ENCODE data around the gene GPR142. TPM values are rescaled to one million over a fixed set of nuclear protein-coding genes. Genes with fewer than 3 reads are reported as not detected.
A peak's percentile ranks its signal among the peaks of the same experiment; 100 is the strongest.

The GPR142 gene
- total RNA-seq, 4 donors from 2014 or later: 0.67 TPM; not detected in 3

- H3K36me3 ChIP-seq: no peaks in the 10 kb centered on the region
- H3K27me3 ChIP-seq: no peaks in the 10 kb centered on the region
- H3K9me3 ChIP-seq: no peaks in the 10 kb centered on the region
- no peak overlapping the region for H3K4me3 ChIP-seq (replicated peaks in 1 of 3)
- H3K27ac ChIP-seq: no peak overlapping the region
- DNase-seq: no peak
- H3K4me1 ChIP-seq: peaks cover 4% of the 10 kb centered on the region in 2 donors
- intact Hi-C loops (cut with DNase I): no loop called here
- TF ChIP-seq POLR2A (IDR thresholded peaks at IDR 0.05): no peak
- TF ChIP-seq, protein P1, sequence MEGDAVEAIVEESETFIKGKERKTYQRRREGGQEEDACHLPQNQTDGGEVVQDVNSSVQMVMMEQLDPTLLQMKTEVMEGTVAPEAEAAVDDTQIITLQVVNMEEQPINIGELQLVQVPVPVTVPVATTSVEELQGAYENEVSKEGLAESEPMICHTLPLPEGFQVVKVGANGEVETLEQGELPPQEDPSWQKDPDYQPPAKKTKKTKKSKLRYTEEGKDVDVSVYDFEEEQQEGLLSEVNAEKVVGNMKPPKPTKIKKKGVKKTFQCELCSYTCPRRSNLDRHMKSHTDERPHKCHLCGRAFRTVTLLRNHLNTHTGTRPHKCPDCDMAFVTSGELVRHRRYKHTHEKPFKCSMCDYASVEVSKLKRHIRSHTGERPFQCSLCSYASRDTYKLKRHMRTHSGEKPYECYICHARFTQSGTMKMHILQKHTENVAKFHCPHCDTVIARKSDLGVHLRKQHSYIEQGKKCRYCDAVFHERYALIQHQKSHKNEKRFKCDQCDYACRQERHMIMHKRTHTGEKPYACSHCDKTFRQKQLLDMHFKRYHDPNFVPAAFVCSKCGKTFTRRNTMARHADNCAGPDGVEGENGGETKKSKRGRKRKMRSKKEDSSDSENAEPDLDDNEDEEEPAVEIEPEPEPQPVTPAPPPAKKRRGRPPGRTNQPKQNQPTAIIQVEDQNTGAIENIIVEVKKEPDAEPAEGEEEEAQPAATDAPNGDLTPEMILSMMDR (IDR thresholded peaks at IDR 0.05): no peak
- WGBS, 2 donors: 84 to 86% methylated on average over 13 to 17 of the region's 17 CpGs
Measured at GRCh38 chr17:74387365-74388218, 20.3 kb downstream of the GPR142 start.

- no peaks in the 10 kb centered on the region for H3K36me3 ChIP-seq
- H3K9me3 ChIP-seq: no peaks in the 10 kb centered on the region
- intact Hi-C loops (cut with DNase I): no loop called here
- H3K4me1 ChIP-seq: peaks cover 4% of the 10 kb centered on the region in 2 donors
- no peak overlapping the region for H3K4me3 ChIP-seq (replicated peaks in 1 of 3)
- DNase-seq: no peak
- TF ChIP-seq, protein P1 (IDR thresholded peaks at IDR 0.05): no peak
- TF ChIP-seq POLR2A (IDR thresholded peaks at IDR 0.05): no peak
- H3K27me3 ChIP-seq: no peaks in the 10 kb centered on the region
- WGBS, 2 donors: 74 to 79% methylated on average over 11 to 12 of the region's 12 CpGs
- H3K27ac ChIP-seq: no peak overlapping the region
Measured at GRCh38 chr17:74389084-74389753, 21.9 kb downstream of the GPR142 start.

GRCh38 chr17:74389937-74390679 is 22.8 kb downstream of the GPR142 start:
- Histone ChIP-seq H3K9me3 (no peaks in the 10 kb centered on the region), H3K4me3 (replicated peaks in 1 of 3) (no peak overlapping the region), H3K27ac (no peak overlapping the region), H3K36me3 (no peaks in the 10 kb centered on the region), H3K27me3 (no peaks in the 10 kb centered on the region), H3K4me1 (peaks cover 4% of the 10 kb centered on the region in 2 donors)
- DNase-seq: no peak
- WGBS, 2 donors: 79 to 96% methylated on average over 2 of the region's 2 CpGs
- TF ChIP-seq, protein P1 (IDR thresholded peaks at IDR 0.05): no peak
- TF ChIP-seq POLR2A (IDR thresholded peaks at IDR 0.05): no peak
- intact Hi-C loops (cut with DNase I): no loop called here

GRCh38 chr17:74390680-74391653 is 23.7 kb downstream of the GPR142 start:
- no peak overlapping the region for H3K4me3 ChIP-seq (replicated peaks in 1 of 3)
- intact Hi-C loops (cut with DNase I): no loop called here
- H3K27ac ChIP-seq: no peak overlapping the region
- WGBS, 2 donors: 92 to 96% methylated on average over 9 to 11 of the region's 11 CpGs
- H3K27me3 ChIP-seq: no peaks in the 10 kb centered on the region
- H3K9me3 ChIP-seq: no peaks in the 10 kb centered on the region
- DNase-seq: peak; percentile 48 to 50
- no peaks in the 10 kb centered on the region for H3K36me3 ChIP-seq
- TF ChIP-seq, protein P1 (IDR thresholded peaks at IDR 0.05): no peak
- TF ChIP-seq POLR2A (IDR thresholded peaks at IDR 0.05): no peak
- H3K4me1 ChIP-seq: peaks cover 4% of the 10 kb centered on the region in 2 donors
